Bronchial smooth muscle cell (primary cell): Measurements from ENCODE around the gene TMEM14B. TPM values are rescaled to one million over a fixed set of nuclear protein-coding genes. Genes with fewer than 3 reads are reported as not detected.

ENCODE experiments used
- total RNA-seq: library from RNA; depleted of rRNA; stranded (reverse); fragments of >200 nt; gene quantifications from 2 replicates; pipeline ENCODE4 v1.2.1, GENCODE V29; 2014

The TMEM14B gene
- 66.1 and 82.0 TPM in 2 replicates for total RNA-seq

DNA sequence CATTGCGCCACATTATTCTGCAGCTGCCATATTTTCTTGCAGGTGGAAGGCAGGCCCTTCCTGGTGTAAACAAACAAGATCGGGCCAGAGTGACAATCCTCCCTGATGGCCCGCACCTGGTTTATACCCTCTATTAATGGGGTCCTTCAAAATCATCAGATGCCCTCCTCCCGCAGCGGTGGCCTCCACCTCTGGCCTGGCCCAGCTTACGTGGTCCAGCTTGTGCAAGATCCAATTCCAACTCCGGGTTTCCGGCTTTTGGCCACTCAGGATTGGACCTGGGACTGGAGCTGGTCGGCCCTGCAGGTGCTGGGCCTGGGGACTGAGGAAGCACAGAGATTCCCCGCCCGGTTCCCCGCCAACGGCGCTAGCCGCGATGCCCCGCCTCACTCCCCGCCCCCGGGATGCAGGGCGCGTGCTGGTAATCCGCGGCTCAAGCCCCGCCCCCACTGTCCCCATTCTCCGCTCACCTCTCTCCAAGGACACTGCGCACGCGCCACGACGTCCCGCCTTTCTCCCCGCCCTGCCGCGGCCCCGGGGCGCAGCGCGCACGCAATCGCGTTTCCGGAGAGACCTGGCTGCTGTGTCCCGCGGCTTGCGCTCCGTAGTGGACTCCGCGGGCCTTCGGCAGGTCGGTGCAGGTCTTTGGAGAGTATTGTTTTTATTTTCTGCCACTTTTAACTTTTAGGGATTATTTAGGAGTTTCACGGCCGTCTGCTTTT, at the start of gene TMEM14B:
Gene TMEM14B, plus strand, starts transcription at position 555 of the 722 bp plus-strand sequence. CDS start 1,441 bp downstream, outside the sequence.

DNA sequence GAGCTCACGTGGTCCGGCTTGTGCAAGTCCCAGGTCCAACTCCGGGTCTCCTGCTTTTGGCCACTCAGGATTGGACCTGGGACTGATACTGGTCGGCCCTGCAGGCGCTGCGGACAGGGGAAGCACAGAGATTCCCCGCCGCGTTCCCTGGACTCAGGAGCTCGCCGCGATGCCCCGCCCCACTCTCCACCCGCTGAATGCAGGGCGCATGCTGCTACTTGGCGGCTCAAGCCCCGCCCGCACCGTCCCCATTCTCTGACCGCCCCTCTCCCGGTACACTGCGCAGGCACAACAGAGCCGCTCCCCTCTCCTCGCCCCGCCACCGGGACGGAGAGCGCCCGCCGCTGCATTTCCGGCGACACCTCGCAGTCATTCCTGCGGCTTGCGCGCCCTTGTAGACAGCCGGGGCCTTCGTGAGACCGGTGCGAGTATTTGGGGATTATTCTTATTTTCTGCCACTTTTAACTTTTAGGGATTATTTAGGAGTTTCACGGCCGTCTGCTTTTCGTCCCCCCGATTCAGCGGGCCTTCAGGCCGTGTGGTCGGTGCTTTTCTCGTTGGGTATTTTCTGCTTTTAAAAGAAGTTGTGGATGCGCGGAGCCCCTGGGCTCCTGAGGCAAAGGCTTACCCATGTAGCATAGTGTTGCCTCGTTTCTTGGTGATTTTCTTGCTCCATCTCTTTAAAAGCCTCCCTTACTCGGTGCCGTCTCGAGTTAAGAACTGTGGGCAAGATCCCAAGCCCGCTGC, 24.6 kb upstream of the TMEM14B start, which contains the start of gene TMEM14C:
Gene TMEM14C, plus strand, starts transcription at position 251 of the 747 bp plus-strand sequence. CDS start 1,544 bp downstream, outside the sequence.

Other genes starting within 250 kb of the TMEM14B start
- gene GCNT2, start 226.5 kb upstream of the TMEM14B start, total RNA-seq: 0.32 and 0.60 TPM in 2 replicates
- gene C6orf52, start 53.2 kb upstream of the TMEM14B start, total RNA-seq: not detected in 2 replicates
- 10.7 and 11.2 TPM in 2 replicates for gene PAK1IP1, start 52.8 kb upstream of the TMEM14B start, total RNA-seq
- 111 and 119 TPM in 2 replicates for gene TMEM14C, start 24.7 kb upstream of the TMEM14B start, total RNA-seq
- not detected in 2 replicates for gene MAK, start 90.7 kb downstream of the TMEM14B start, total RNA-seq
- not detected in 2 replicates for gene GCM2, start 134.2 kb downstream of the TMEM14B start, total RNA-seq
- gene SYCP2L, start 139.2 kb downstream of the TMEM14B start, total RNA-seq: under 0.01 TPM in 1 of 2 replicates, not detected in the other